ENCODE measurements around the gene ZNF37A.

- TF ChIP-seq CTCF (IDR thresholded peaks at IDR 0.05) (no peak), POLR2A (IDR thresholded peaks at IDR 0.05) (no peak)
These were observed 17.4 kb upstream of the ZNF37A start for GRCh38 chr10:38076687-38077086.
